Measurements from ENCODE around the gene UBAC2. TPM values are rescaled to one million over a fixed set of nuclear protein-coding genes. Genes with fewer than 3 reads are reported as not detected.

The UBAC2 gene
- total and polyA plus RNA-seq, 2 of the 8 experiments (the other 6 are each of a cell fraction or from before 2014, with no cell fraction given), result 75.9 to 76.9 TPM

DNA sequence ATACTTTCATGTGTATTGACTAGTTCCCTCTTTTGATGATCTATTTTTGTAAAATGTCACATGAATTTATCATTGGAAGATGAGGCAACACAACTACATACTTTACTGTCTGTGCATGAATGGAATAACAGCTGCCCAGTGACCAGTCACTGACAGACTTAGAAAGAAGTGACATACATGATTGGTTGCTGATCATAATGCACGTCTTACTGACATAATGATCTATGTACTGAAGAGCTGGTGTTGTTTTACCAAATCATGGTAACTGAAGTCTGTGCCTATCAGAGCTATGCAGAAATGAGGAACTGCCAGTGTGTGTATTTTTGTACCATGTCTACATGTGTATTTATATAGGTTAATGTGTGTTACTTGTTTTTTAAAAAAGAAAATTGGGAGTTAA is 31.1 kb downstream of the UBAC2 start (continued):
- TF ChIP-seq, protein P1, sequence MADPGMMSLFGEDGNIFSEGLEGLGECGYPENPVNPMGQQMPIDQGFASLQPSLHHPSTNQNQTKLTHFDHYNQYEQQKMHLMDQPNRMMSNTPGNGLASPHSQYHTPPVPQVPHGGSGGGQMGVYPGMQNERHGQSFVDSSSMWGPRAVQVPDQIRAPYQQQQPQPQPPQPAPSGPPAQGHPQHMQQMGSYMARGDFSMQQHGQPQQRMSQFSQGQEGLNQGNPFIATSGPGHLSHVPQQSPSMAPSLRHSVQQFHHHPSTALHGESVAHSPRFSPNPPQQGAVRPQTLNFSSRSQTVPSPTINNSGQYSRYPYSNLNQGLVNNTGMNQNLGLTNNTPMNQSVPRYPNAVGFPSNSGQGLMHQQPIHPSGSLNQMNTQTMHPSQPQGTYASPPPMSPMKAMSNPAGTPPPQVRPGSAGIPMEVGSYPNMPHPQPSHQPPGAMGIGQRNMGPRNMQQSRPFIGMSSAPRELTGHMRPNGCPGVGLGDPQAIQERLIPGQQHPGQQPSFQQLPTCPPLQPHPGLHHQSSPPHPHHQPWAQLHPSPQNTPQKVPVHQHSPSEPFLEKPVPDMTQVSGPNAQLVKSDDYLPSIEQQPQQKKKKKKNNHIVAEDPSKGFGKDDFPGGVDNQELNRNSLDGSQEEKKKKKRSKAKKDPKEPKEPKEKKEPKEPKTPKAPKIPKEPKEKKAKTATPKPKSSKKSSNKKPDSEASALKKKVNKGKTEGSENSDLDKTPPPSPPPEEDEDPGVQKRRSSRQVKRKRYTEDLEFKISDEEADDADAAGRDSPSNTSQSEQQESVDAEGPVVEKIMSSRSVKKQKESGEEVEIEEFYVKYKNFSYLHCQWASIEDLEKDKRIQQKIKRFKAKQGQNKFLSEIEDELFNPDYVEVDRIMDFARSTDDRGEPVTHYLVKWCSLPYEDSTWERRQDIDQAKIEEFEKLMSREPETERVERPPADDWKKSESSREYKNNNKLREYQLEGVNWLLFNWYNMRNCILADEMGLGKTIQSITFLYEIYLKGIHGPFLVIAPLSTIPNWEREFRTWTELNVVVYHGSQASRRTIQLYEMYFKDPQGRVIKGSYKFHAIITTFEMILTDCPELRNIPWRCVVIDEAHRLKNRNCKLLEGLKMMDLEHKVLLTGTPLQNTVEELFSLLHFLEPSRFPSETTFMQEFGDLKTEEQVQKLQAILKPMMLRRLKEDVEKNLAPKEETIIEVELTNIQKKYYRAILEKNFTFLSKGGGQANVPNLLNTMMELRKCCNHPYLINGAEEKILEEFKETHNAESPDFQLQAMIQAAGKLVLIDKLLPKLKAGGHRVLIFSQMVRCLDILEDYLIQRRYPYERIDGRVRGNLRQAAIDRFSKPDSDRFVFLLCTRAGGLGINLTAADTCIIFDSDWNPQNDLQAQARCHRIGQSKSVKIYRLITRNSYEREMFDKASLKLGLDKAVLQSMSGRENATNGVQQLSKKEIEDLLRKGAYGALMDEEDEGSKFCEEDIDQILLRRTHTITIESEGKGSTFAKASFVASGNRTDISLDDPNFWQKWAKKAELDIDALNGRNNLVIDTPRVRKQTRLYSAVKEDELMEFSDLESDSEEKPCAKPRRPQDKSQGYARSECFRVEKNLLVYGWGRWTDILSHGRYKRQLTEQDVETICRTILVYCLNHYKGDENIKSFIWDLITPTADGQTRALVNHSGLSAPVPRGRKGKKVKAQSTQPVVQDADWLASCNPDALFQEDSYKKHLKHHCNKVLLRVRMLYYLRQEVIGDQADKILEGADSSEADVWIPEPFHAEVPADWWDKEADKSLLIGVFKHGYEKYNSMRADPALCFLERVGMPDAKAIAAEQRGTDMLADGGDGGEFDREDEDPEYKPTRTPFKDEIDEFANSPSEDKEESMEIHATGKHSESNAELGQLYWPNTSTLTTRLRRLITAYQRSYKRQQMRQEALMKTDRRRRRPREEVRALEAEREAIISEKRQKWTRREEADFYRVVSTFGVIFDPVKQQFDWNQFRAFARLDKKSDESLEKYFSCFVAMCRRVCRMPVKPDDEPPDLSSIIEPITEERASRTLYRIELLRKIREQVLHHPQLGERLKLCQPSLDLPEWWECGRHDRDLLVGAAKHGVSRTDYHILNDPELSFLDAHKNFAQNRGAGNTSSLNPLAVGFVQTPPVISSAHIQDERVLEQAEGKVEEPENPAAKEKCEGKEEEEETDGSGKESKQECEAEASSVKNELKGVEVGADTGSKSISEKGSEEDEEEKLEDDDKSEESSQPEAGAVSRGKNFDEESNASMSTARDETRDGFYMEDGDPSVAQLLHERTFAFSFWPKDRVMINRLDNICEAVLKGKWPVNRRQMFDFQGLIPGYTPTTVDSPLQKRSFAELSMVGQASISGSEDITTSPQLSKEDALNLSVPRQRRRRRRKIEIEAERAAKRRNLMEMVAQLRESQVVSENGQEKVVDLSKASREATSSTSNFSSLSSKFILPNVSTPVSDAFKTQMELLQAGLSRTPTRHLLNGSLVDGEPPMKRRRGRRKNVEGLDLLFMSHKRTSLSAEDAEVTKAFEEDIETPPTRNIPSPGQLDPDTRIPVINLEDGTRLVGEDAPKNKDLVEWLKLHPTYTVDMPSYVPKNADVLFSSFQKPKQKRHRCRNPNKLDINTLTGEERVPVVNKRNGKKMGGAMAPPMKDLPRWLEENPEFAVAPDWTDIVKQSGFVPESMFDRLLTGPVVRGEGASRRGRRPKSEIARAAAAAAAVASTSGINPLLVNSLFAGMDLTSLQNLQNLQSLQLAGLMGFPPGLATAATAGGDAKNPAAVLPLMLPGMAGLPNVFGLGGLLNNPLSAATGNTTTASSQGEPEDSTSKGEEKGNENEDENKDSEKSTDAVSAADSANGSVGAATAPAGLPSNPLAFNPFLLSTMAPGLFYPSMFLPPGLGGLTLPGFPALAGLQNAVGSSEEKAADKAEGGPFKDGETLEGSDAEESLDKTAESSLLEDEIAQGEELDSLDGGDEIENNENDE (IDR thresholded peaks at IDR 0.05; ENCODE audit: insufficient replicate concordance, low read length), result no peak
- TF ChIP-seq EZH2 (IDR thresholded peaks at IDR 0.05; ENCODE audit: low read depth, low read length, severe bottlenecking) (no peak), BCL11A (IDR thresholded peaks at IDR 0.05; ENCODE audit: low read depth in 2 of 2, low read length in 2 of 2) (no peak), SIN3A (conservative IDR thresholded peaks at IDR 0.05 in 1 of 2, IDR thresholded peaks at IDR 0.05 in 1 of 2; ENCODE audit: low read depth in 1 of 2, low read length in 2 of 2) (no peak), RAD21 (IDR thresholded peaks at IDR 0.05 in 1 of 2, conservative IDR thresholded peaks at IDR 0.05 in 1 of 2; ENCODE audit: low read depth in 2 of 2, low read length in 2 of 2) (no peak), POLR2A (IDR thresholded peaks at IDR 0.05; ENCODE audit: control extremely low read depth in 1 of 2, low read depth in 2 of 2, low read length in 2 of 2) (no peak), SIX5 (IDR thresholded peaks at IDR 0.05; ENCODE audit: low read depth, low read length) (no peak), EP300 (IDR thresholded peaks at IDR 0.05; ENCODE audit: borderline replicate concordance in 1 of 2, low read depth in 2 of 2, low read length in 2 of 2) (no peak)
- TF ChIP-seq, protein P2, sequence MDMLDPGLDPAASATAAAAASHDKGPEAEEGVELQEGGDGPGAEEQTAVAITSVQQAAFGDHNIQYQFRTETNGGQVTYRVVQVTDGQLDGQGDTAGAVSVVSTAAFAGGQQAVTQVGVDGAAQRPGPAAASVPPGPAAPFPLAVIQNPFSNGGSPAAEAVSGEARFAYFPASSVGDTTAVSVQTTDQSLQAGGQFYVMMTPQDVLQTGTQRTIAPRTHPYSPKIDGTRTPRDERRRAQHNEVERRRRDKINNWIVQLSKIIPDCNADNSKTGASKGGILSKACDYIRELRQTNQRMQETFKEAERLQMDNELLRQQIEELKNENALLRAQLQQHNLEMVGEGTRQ (IDR thresholded peaks at IDR 0.05; ENCODE audit: low read length), result no peak
